HK-2 (cell line): ENCODE results near the gene SNRK.
"Not testable (repeated sequence)": the region's sequence is repeated elsewhere in the genome, so short reads cannot be mapped to it uniquely, and the experiment has no call there.

Source experiments
- DNase-seq: peaks from one replicate; pipeline ENCODE4 v3.0.0-alpha.2; 2018; ENCODE audit not compliant: unreplicated experiment

The SNRK gene

GRCh38 chr3:43346978-43347749, 60.8 kb downstream of the SNRK start:
- DNase-seq, result no peak

- no peak for DNase-seq
Observed at GRCh38 chr3:43347774-43348173, 61.4 kb downstream of the SNRK start.

- no peak for DNase-seq
Observed at GRCh38 chr3:43348350-43348749, 62.0 kb downstream of the SNRK start.

GRCh38 chr3:43348852-43349574, 62.7 kb downstream of the SNRK start:
- DNase-seq, result no peak

- DNase-seq, result no peak
Observed at GRCh38 chr3:43349716-43350115, 63.4 kb downstream of the SNRK start.

GRCh38 chr3:43353393-43353792, 67.1 kb downstream of the SNRK start:
- DNase-seq, result no peak

- DNase-seq, result no peak
Observed at GRCh38 chr3:43353923-43354670, 67.8 kb downstream of the SNRK start.

GRCh38 chr3:43356033-43356432, 69.7 kb downstream of the SNRK start:
- not testable (repeated sequence) for DNase-seq

GRCh38 chr3:43361077-43361476, 74.7 kb downstream of the SNRK start:
- DNase-seq, result no peak

- DNase-seq, result no peak
Observed at GRCh38 chr3:43362183-43362582, 75.8 kb downstream of the SNRK start.

GRCh38 chr3:43362961-43363360, 76.6 kb downstream of the SNRK start:
- DNase-seq, result no peak

- DNase-seq, result no peak
Observed at GRCh38 chr3:43363621-43364266, 77.4 kb downstream of the SNRK start.

- no peak for DNase-seq
Observed at GRCh38 chr3:43364494-43364893, 78.2 kb downstream of the SNRK start.

- DNase-seq, result no peak
Observed at GRCh38 chr3:43364926-43365325, 78.6 kb downstream of the SNRK start.

GRCh38 chr3:43365601-43366305, 79.4 kb downstream of the SNRK start:
- DNase-seq, result no peak

- DNase-seq, result no peak
Observed at GRCh38 chr3:43366481-43366880, 80.1 kb downstream of the SNRK start.

- no peak for DNase-seq
Observed at GRCh38 chr3:43366885-43367284, 80.5 kb downstream of the SNRK start.

- no peak for DNase-seq
Observed at GRCh38 chr3:43369404-43370292, 83.3 kb downstream of the SNRK start.

- DNase-seq, result no peak
Observed at GRCh38 chr3:43370293-43370980, 84.1 kb downstream of the SNRK start.

GRCh38 chr3:43371494-43371893, 85.2 kb downstream of the SNRK start:
- DNase-seq, result no peak
